ENCODE measurements around the gene CHMP1A. TPM values are rescaled to one million over a fixed set of nuclear protein-coding genes. Genes with fewer than 3 reads are reported as not detected.
"Not testable (repeated sequence)": the region's sequence is repeated elsewhere in the genome, so short reads cannot be mapped to it uniquely, and the experiment has no call there.

The CHMP1A gene
- 56.7 TPM for polyA plus RNA-seq (ENCODE audit: insufficient read length)

- peak; percentile 70 for DNase-seq (ENCODE audit: low read depth)
These were observed at the start of gene CHMP1A, which contains the start of gene SPATA33 for GRCh38 chr16:89657442-89658220. TSS of gene CHMP1A (minus strand) at chr16:89657708. CDS start at chr16:89657588, 120 bp downstream. TSS of gene SPATA33 (plus strand) at chr16:89657836. CDS start at chr16:89657912, 76 bp downstream.

DNA sequence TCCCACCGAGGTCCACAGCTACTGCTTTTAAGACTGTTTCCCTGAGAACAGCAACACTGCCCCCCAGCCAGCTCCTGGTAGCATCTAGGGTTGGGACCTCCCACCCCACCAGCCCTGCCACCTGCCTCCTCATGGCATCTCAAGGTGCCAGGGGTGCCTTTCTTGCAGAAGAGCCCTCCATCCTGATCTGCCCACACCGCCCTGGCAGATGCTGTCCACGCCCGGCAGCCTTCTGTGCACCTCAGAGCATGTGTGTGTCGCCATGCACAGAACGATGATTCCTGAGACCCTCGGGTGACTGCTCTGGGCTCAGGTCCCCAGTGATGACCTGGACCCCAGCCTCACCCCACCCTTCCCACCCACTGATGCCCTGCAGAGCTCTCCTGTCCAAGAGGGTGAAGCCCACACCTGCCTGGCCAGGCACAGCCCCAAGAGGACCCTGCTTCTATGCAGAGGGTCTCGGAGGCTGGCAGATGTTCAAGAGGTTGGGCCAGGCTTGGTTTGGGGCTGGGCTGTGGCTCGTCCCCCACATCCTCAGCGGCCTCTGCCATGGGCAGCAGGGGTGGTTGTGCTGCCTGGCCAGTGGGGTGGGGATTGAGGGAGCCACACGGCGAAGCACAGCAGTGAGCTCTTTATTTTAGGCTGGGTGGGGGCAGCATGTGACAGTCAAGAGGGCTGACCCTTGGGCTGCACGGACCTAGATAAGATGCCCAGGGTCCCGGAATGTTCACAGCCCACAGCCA, 49.2 kb upstream of the CHMP1A start:
- no peak for DNase-seq (ENCODE audit: low read depth)

- no peak for DNase-seq (ENCODE audit: low read depth)
These were observed 47.5 kb upstream of the CHMP1A start for GRCh38 chr16:89705006-89705405.

DNA sequence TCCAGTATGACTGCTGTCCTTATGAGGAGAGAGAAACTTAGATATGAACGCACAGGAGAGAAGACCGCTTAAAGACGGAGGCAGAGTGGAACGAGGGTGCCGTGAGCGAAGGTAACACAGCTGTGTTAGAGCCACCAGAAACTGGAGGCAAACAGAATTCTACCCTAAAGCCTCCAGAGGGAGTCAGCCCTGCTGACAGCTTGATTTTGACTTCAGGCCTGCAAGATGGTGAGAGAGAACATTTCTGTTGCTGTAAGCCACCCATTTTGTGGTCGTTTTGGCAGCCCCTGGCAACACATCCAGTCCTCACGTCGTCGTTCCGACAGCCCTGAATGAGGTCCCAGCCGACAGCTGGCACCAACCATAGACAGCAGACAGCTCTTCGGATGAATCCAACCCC, 46.8 kb upstream of the CHMP1A start:
- DNase-seq (ENCODE audit: low read depth): no peak

- no peak for DNase-seq (ENCODE audit: low read depth)
These were observed 44.2 kb upstream of the CHMP1A start, which contains the start of gene SPATA2L for GRCh38 chr16:89701425-89702406. TSS of gene SPATA2L (minus strand) at chr16:89701705. CDS start at chr16:89701232, 473 bp downstream.

- no peak for DNase-seq (ENCODE audit: low read depth)
These were observed 43.3 kb upstream of the CHMP1A start for GRCh38 chr16:89700649-89701424.

DNA sequence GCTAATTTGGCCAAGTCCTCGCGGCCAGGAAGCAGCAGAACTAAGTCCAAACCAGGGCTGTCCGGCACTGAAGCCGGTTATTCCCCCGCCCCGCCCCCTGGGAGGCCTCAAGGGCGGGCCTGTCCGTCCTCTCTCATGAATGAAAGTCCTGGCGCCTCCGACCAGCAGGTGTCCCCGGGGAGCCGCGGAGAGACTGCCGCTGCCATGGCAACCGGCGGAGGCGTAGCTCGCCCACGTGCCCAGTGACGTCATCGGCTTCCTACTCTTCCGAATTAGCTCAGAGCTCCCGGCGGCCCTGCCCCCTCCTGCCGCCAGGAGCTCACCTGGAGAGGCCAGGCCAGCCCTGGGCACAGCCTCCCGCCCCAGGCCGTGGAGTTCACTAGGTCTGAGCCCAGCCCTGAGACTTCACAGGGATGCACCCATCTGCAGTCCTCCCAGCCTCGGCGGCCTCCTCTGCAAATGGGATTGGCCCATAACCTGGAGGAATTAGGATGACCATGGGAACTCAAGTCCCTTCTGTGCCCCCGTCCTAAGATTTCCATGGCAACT, 42.7 kb upstream of the CHMP1A start:
- DNase-seq (ENCODE audit: low read depth): peak; percentile 64

- not testable (repeated sequence) for DNase-seq (ENCODE audit: low read depth)
These were observed 42.2 kb upstream of the CHMP1A start for GRCh38 chr16:89699629-89700099.

DNA sequence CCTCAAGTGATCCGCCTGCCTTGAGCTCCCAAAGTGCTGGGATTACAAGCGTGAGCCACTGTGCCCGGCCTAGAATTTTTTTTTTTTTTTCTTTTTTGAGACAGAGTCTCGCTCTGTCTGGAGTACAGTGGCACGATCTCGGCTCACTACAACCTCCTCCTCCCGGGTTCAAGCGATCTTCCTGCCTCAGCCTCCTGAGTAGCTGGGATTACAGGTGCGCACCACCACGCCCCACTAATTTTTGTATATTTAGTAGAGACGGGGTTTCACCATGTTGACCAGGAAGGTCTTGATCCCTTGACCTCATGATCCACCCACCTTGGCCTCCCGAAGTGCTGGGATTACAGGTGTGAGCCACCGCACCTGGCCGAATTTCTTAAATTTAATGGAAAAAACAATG, 41.2 kb upstream of the CHMP1A start:
- DNase-seq (ENCODE audit: low read depth): not testable (repeated sequence)

DNA sequence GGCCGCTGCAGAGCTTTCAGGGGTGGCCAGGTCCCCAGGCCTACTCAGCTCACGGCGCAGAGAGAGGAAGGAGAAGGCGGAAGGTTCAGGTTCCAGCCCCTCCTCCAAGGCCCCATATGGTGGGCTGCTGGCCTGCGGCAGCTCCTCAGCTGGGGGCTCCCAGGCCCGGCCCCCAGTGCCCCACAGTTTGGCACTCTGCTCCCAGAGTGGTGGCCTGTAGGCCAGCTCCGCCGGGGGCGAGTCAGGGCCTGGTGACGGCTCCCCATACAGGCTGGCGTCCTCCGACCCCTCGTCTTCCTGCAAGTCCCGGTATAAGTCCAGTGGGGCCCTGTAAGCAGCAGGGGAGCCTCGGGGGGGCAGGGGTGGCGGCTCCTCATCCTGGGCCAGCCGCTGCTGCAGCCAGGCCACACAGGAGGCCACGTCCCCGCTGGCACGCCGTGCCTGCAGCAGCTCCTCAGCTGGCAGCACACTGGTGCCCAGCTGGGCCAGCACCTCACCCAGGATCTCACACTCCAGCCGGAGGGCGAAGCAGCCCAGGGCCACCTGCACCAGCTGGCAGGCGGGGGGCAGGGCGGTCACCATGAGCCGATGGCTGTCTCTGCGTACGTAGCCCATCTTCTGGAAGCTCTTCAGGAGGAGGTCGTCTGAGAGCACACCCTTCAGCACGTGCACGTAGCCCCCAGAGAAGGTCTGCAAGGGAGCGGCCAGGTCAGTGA, 40.3 kb upstream of the CHMP1A start:
- no peak for DNase-seq (ENCODE audit: low read depth)

DNA sequence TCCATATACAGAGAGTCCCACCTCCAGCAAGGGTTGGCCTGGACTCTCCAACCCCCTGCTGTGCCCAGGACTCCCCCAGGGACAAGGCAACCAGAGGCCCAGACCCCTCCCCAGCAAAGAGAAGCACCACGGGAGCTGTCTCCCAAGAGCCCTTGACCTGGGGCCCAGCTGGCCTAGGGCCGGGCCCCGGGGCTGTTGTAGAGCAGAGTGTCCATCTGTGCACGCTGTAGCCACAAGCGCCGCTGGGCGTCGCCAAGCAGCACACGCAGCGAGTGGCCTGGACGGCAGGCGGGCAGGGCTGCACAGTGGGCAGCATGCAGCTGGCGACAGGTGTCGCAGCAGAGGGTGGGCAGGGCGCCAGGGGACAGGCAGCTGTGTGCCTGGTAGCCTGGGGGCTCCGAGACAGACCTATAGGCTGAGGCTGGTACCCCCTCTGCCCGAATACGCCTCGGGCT, 39.7 kb upstream of the CHMP1A start:
- DNase-seq (ENCODE audit: low read depth): no peak

- no peak for DNase-seq (ENCODE audit: low read depth)
These were observed 39.2 kb upstream of the CHMP1A start for GRCh38 chr16:89696670-89697128.

DNA sequence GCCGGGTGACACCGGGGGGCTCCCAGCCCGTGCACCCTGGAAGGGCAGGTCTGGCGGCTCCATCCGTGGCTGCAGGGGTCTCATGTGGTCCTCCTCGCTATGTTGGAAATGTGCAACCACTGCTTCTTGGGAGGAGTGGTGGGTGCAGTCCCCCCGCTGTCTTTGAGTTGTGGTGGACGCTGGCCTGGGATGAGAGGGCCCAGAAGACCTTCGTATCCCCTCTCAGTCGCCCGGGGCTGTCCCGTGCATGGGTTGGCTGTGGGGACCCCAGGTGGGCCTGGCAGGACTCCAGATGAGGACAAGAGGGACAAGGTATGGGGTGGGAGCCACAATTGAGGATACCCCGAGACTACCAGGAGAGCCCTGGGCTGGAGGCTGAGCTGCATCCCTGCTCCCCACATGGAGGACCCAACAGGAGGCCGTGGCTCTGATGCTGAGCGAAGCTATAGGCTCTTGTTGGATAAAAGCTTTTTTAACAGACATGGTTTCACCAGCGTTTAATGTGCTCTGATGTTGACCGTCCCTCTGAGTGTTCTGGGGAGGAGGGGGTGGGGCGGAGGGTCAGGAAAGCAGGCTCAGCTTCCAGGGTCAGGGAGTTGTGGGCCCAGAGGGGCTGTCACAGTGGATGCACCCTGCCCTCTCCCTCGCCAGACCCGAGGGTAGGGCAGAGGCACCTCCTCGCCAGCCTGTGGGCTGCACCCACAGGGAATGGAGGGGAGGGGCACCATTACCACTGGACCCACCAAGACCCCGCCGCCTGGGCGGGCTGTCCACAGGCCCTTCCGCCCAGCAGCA, 38.6 kb upstream of the CHMP1A start:
- DNase-seq (ENCODE audit: low read depth): no peak

GRCh38 chr16:89695086-89695874, 37.8 kb upstream of the CHMP1A start:
- no peak for DNase-seq (ENCODE audit: low read depth)

GRCh38 chr16:89694784-89695085, 37.2 kb upstream of the CHMP1A start:
- not testable (repeated sequence) for DNase-seq (ENCODE audit: low read depth)

DNA sequence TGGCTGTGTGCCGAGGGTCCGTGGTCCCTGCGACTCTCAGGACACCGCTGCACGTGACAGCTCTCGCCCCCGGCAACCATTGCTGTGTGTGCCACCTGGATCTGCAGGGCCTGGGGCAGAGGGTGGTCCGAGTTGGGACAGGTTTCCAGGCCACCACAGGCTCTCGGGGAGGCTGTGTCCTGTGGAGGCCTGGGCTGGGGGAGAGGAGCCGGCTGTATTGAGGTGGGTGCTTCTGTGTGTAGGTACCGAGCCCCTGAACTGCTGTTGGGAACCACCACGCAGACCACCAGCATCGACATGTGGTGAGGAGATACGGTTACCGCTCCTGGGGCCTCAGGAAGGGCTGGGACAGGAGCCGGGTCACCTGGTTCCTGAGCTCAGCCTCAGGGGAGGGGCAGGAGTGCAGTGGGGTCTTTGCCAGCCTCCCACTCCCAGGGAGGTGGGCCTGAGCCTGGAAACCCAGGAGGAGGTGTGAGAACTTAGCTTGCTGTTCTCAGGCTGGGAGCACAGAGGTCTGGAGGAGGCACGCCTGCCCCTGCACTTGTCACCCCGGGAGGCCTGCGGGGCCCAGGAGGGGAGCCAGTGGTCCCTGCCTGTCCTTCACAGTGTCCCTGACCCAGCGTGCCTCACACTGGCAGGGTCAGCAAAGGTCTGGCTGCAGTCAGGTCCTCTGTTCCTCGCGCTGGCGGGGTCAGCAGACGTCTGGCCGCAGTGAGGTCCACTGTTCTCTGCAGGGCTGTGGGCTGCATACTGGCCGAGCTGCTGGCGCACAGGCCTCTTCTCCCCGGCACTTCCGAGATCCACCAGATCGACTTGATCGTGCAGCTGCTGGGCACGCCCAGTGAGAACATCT, 36.6 kb upstream of the CHMP1A start:
- DNase-seq (ENCODE audit: low read depth): no peak

DNA sequence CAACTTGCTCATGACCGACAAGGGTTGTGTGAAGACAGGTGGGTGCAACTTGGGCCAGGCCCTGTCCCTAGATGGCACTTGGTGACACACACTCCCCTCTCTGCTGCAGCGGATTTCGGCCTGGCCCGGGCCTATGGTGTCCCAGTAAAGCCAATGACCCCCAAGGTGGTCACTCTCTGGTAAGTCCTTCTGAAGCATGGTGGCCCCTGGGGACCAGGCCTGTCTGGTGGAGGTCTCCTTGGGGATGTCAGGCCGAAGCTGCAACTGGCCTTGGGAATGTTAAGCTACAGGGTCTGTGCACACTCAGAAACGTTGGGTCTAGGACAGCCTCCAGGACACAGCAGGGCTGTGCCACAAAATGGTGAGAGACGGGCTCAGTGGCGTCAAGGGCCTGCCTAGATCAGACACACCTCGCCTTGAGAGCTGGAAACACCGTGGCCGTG, 35.8 kb upstream of the CHMP1A start:
- DNase-seq (ENCODE audit: low read depth): no peak
